HepG2 (cell line): Measurements from ENCODE around the gene KCNJ4. TPM values are rescaled to one million over a fixed set of nuclear protein-coding genes. Genes with fewer than 3 reads are reported as not detected.

Experiments
- ATAC-seq: fragments of 200-7000 bp; cut with Tn5 transposase; 3 replicates; pipeline ENCODE4 v1.9.1; 2020; ENCODE audit warnings: mild to moderate bottlenecking, moderate library complexity
- BruUV-seq: library from RNA; stranded (reverse); fragments of 400-500 nt; replicated peaks from 2 replicates; lab custom pipeline; 2021; lab: Mats Ljungman, UMichigan
- CTCF ChIA-PET: fragments of 300-600 bp; formaldehyde crosslinking; extraction: SDS; loops from one replicate; lab custom pipeline; 2021; ENCODE audit warnings: low total read pairs, inconsistent platforms, low intra/inter-chr PET ratio; lab: Yijun Ruan, JAX
- POLR2A ChIA-PET: fragments of 350-600 bp; sonication (Branson Sonifier 250); formaldehyde crosslinking; loops from one replicate; lab custom pipeline; 2020; ENCODE audit warnings: antibody characterized with exemption, inconsistent platforms; lab: Yijun Ruan, JAX
- DNase-seq: peaks from one replicate; pipeline ENCODE4 v3.0.0-alpha.2; 2015; ENCODE audit warnings: low spot score
- FAIRE-seq: peaks from 3 replicates; lab custom pipeline; 2011; peaks lifted over from hg19 to GRCh38; lab: Jason Lieb, UNC
- H2AFZ ChIP-seq: one replicate; pipeline ENCODE4 v1.6.1; 2011; ENCODE audit warnings: low read length, inconsistent platforms
- H3K27ac ChIP-seq: fragments of 300-600 bp; 3 replicates; pipeline ENCODE4 v1.8.0; 2011; ENCODE audit warnings: mixed run types, mild to moderate bottlenecking, mixed read lengths, low read length, inconsistent platforms; ENCODE audit not compliant: insufficient read depth; ENCODE audit errors: extremely low read length
- H3K27me3 ChIP-seq, 2 experiments: fragments of 200-600 bp in 1 of 2; 2 replicates in 1 of 2; 3 replicates in 1 of 2; pipeline versions ENCODE4 v1.6.0 to v1.8.0; 2011; ENCODE audit warnings: low read length in 2 of 2, mild to moderate bottlenecking in 2 of 2, moderate library complexity in 2 of 2, inconsistent platforms in 1 of 2; ENCODE audit not compliant: insufficient read depth in 2 of 2, control insufficient read depth in 1 of 2
- H3K36me3 ChIP-seq, 2 experiments: fragments of 200-600 bp in 1 of 2; replicated peaks in 1 of 2; 2 replicates in 1 of 2; 3 replicates in 1 of 2; pipeline versions ENCODE4 v1.5.1 to v1.8.0; 2011; ENCODE audit warnings: low read length in 2 of 2, inconsistent platforms in 1 of 2; ENCODE audit not compliant: insufficient read depth in 2 of 2, control insufficient read depth in 1 of 2
- H3K4me1 ChIP-seq: 2 replicates; pipeline ENCODE4 v1.5.1; 2012; ENCODE audit warnings: low read length, inconsistent platforms; ENCODE audit not compliant: insufficient read depth
- H3K4me2 ChIP-seq: 2 replicates; pipeline ENCODE4 v1.6.0; 2011; ENCODE audit warnings: low read depth, low read length, inconsistent platforms
- H3K4me3 ChIP-seq, 3 experiments: fragments of 200-600 bp in 1 of 3; sonication (generic), shearing (Covaris generic) in 1 of 3; replicated peaks in 1 of 3; 2 replicates each; pipeline ENCODE4 v1.5.1; 2011 to 2016; ENCODE audit warnings: low read length in 3 of 3, inconsistent platforms in 2 of 3, low read depth in 2 of 3, mild to moderate bottlenecking in 2 of 3, control low read depth in 1 of 3, mixed read lengths in 1 of 3; ENCODE audit not compliant: insufficient read depth in 1 of 3
- H3K79me2 ChIP-seq: one replicate; pipeline ENCODE4 v1.6.1; 2011; ENCODE audit warnings: low read length, inconsistent platforms; ENCODE audit not compliant: insufficient read depth
- H3K9ac ChIP-seq: 2 replicates; pipeline ENCODE4 v1.6.0; 2011; ENCODE audit warnings: mild to moderate bottlenecking, low read depth, low read length, inconsistent platforms; ENCODE audit not compliant: insufficient read depth
- H3K9me3 ChIP-seq: 2 replicates; pipeline ENCODE4 v1.5.1; 2012; ENCODE audit warnings: mild to moderate bottlenecking, low read length
- H4K20me1 ChIP-seq: 2 replicates; pipeline ENCODE4 v1.6.0; 2011; ENCODE audit warnings: inconsistent platforms, mild to moderate bottlenecking, low read length, moderate library complexity; ENCODE audit not compliant: insufficient read depth
- ATF7 ChIP-seq, 2 experiments: fragments of 450-650 bp in 1 of 2; sonication (generic) in 1 of 2; formaldehyde crosslinking in 1 of 2; IDR thresholded peaks; 2 replicates each; pipeline versions ENCODE4 v1.4.0 to v1.6.1; 2016 to 2020; ENCODE audit warnings: antibody characterized with exemption in 1 of 2, mild to moderate bottlenecking in 1 of 2, missing genetic modification reagents in 1 of 2
- CBX5 ChIP-seq: sonication (generic); formaldehyde crosslinking; IDR thresholded peaks from 2 replicates; pipeline ENCODE4 v1.4.0; 2020; ENCODE audit warnings: missing genetic modification reagents, borderline replicate concordance
- CHD4 ChIP-seq: fragments of 200-600 bp; sonication (generic); IDR thresholded peaks from 2 replicates; pipeline ENCODE4 v1.7.0; 2017; ENCODE audit warnings: mild to moderate bottlenecking, low read length, borderline replicate concordance
- FOXA3 ChIP-seq: IDR thresholded peaks from 2 replicates; pipeline ENCODE4 v1.6.1; 2016; ENCODE audit warnings: missing genetic modification reagents, missing compliant biosample characterization
- NR2F1 ChIP-seq, 2 experiments: fragments of 450-650 bp in 1 of 2; formaldehyde crosslinking in 1 of 2; IDR thresholded peaks; 2 replicates each; pipeline versions ENCODE4 v1.5.0 to v1.6.1; 2016 to 2020; ENCODE audit warnings: mild to moderate bottlenecking in 1 of 2, missing compliant biosample characterization in 1 of 2, missing genetic modification reagents in 1 of 2, moderate library complexity in 1 of 2
- PHF21A ChIP-seq: sonication (generic); formaldehyde crosslinking; IDR thresholded peaks from 2 replicates; pipeline ENCODE4 v1.5.0; 2020; ENCODE audit warnings: mild to moderate bottlenecking, missing genetic modification reagents
- SAFB2 ChIP-seq: sonication (generic); formaldehyde crosslinking; IDR thresholded peaks from 2 replicates; pipeline ENCODE4 v1.5.1; 2020; ENCODE audit warnings: missing genetic modification reagents, low read depth, mild to moderate bottlenecking, borderline replicate concordance
- SIX1 ChIP-seq: sonication (generic); formaldehyde crosslinking; IDR thresholded peaks from 2 replicates; pipeline ENCODE4 v1.4.0; 2020; ENCODE audit warnings: missing genetic modification reagents, borderline replicate concordance
- ZFP37 ChIP-seq: sonication (generic); formaldehyde crosslinking; IDR thresholded peaks from 2 replicates; pipeline ENCODE4 v1.4.0; 2020; ENCODE audit warnings: missing genetic modification reagents, borderline replicate concordance
- ZFY ChIP-seq: sonication (generic); formaldehyde crosslinking; IDR thresholded peaks from 2 replicates; pipeline ENCODE4 v1.4.0; 2020; ENCODE audit warnings: missing genetic modification reagents
- ZNF543 ChIP-seq: sonication (generic); formaldehyde crosslinking; IDR thresholded peaks from 2 replicates; pipeline ENCODE4 v1.4.0; 2020; ENCODE audit warnings: mild to moderate bottlenecking, missing genetic modification reagents
- ZNF768 ChIP-seq: sonication (generic); formaldehyde crosslinking; IDR thresholded peaks from 2 replicates; pipeline ENCODE4 v1.4.0; 2020; ENCODE audit warnings: missing genetic modification reagents
- ZNF839 ChIP-seq: sonication (generic); formaldehyde crosslinking; IDR thresholded peaks from 2 replicates; pipeline ENCODE4 v1.4.0; 2020; ENCODE audit warnings: missing genetic modification reagents, mild to moderate bottlenecking, borderline replicate concordance
- ZNF850 ChIP-seq: sonication (generic); formaldehyde crosslinking; conservative IDR thresholded peaks from 2 replicates; pipeline ENCODE4 v1.9.0; 2021; ENCODE audit warnings: mild to moderate bottlenecking, missing genetic modification reagents
- ZSCAN29 ChIP-seq: sonication (generic); formaldehyde crosslinking; conservative IDR thresholded peaks from 2 replicates; pipeline ENCODE4 v1.4.0; 2020; ENCODE audit warnings: mild to moderate bottlenecking, missing genetic modification reagents
- WGBS: methylation state at CpG from one replicate; pipeline ENCODE4 v1.1.6; 2017; ENCODE audit warnings: low lambda C conversion rate; 5-methylcytosine and 5-hydroxymethylcytosine counted together
- in situ Hi-C: cut with HindIII; loops from 2 replicates; pipeline ENCODE4 v1.10.0; 2017; ENCODE audit warnings: low pct_unique_long_range_greater_than_20kb; ENCODE audit not compliant: extremely low pct_ligation_motif_present
- intact Hi-C: fragments of 100-400 bp; cut with micrococcal nuclease; formaldehyde crosslinking; loops from one replicate; pipeline ENCODE4 v1.10.0; 2022; ENCODE audit not compliant: unreplicated experiment
- polyA plus RNA-seq, 8 experiments: library from polyadenylated mRNA; depleted of rRNA in 3 of 8; stranded (reverse) in 7 of 8; unstranded in 1 of 8; fragments of >200 nt; fragmentation: Illumina TruSeq in 4 of 8; extraction: Trizol in 4 of 8; gene quantifications; 2 replicates each; pipeline versions ENCODE4 v1.2.1 to v1.2.3, GENCODE V29; 2011 to 2016; ENCODE audit warnings: low read depth in 4 of 8, missing spikeins in 1 of 8, mixed read lengths in 1 of 8; ENCODE audit not compliant: insufficient read depth in 1 of 8
- total RNA-seq, 5 experiments: library from RNA; depleted of rRNA; stranded (reverse); fragments of >200 nt; fragmentation: Illumina TruSeq; extraction: Trizol; gene quantifications; 2 replicates each; pipeline ENCODE4 v1.2.3, GENCODE V29; 2016; ENCODE audit warnings: low read depth in 1 of 5
- TF ChIP-seq, protein P1 (sequence below): sonication (generic); formaldehyde crosslinking; IDR thresholded peaks from 2 replicates; pipeline ENCODE4 v1.4.0; 2020; ENCODE audit warnings: mild to moderate bottlenecking, missing genetic modification reagents
- TF ChIP-seq, protein P2 (sequence below): sonication (generic); formaldehyde crosslinking; conservative IDR thresholded peaks from 2 replicates; pipeline ENCODE4 v1.5.0; 2020; ENCODE audit warnings: missing genetic modification reagents
- TF ChIP-seq, protein P3 (sequence below): sonication (generic); formaldehyde crosslinking; IDR thresholded peaks from 2 replicates; pipeline ENCODE4 v1.4.0; 2020; ENCODE audit warnings: missing genetic modification reagents, low read depth, mild to moderate bottlenecking, borderline replicate concordance

The KCNJ4 gene
- total and polyA plus RNA-seq, 2 of the 13 experiments (the other 11 are each of a cell fraction or from before 2014, with no cell fraction given): not detected

DNA sequence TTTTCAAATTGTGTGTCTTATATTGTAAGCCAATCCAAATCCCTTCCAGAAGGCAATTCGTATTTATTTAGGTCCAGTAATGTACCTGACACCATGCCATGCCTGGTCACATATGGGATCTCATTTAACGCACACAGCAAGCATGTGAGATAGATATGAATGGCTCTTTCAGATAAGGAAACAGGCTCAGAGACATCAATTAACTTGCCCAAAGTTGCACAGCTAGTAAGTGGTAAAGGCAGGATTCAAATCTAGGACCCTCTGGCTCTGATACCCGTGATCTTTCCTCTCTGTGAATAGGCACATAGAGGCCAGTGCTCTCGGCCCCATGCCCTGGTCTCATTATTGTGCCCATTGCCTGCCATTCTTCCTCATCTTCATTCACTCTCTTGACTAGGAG lies 34.3 kb downstream of the KCNJ4 start:
- WGBS: 93% methylated on average over 4 of the region's 4 CpGs

DNA sequence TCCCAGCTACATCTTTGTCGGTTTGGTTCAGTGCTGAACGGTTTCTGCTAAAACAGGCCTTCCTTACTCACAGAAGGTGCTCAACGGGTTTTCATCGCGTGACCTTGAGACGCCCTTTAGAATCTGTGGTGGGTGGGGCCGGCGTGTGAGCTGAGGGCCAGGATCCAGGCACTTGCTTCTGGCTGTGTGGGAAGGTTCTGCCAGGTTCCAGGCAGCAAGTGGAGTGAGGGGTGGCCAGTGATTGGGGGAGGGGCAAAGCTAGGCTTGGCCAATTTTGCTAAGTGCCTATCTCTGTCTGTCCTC lies 35.2 kb downstream of the KCNJ4 start:
- intact Hi-C loops: no loop called here
- POLR2A ChIA-PET: no interaction called here
- no TSS peak for BruUV-seq
- no peaks in the 10 kb centered on the region for H3K36me3 ChIP-seq
- no peak overlapping the region for H3K27ac ChIP-seq
- peaks cover 0 to 11% of the 10 kb centered on the region in 2 experiments; a peak in 2 of 5 replicates for H3K27me3 ChIP-seq
- WGBS: 57% methylated on average over 8 of the region's 8 CpGs
- CTCF ChIA-PET: no interaction called here
- H3K4me1 ChIP-seq: peaks cover 48% of the 10 kb centered on the region
- in situ Hi-C loops: no loop called here
- no peak overlapping the region for H2AFZ ChIP-seq
- no peak overlapping the region for H3K9ac ChIP-seq
- no peak overlapping the region for H3K4me2 ChIP-seq
- no peaks in the 10 kb centered on the region for H3K9me3 ChIP-seq
- H3K79me2 ChIP-seq: no peaks in the 10 kb centered on the region
- FAIRE-seq: no peak
- no peaks in the 10 kb centered on the region for H4K20me1 ChIP-seq
- no peak overlapping the region for H3K4me3 ChIP-seq
- no peak for DNase-seq
- no peak for ATAC-seq
- TF ChIP-seq, protein P1, sequence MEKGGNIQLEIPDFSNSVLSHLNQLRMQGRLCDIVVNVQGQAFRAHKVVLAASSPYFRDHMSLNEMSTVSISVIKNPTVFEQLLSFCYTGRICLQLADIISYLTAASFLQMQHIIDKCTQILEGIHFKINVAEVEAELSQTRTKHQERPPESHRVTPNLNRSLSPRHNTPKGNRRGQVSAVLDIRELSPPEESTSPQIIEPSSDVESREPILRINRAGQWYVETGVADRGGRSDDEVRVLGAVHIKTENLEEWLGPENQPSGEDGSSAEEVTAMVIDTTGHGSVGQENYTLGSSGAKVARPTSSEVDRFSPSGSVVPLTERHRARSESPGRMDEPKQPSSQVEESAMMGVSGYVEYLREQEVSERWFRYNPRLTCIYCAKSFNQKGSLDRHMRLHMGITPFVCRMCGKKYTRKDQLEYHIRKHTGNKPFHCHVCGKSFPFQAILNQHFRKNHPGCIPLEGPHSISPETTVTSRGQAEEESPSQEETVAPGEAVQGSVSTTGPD (CRISPR knock-in tag): no peak
- no peak for TF ChIP-seq PHF21A (CRISPR knock-in tag)
- no peak for TF ChIP-seq FOXA3
- TF ChIP-seq ZFP37: no peak
- no peak for TF ChIP-seq ZSCAN29 (CRISPR knock-in tag)
- TF ChIP-seq CHD4: no peak
- no peak for TF ChIP-seq ATF7 (IDR thresholded peaks at IDR 0.05)
- no peak for TF ChIP-seq ATF7 (CRISPR knock-in tag; IDR thresholded peaks at IDR 0.05)
- no peak for TF ChIP-seq SAFB2 (CRISPR knock-in tag)
- TF ChIP-seq, protein P2, sequence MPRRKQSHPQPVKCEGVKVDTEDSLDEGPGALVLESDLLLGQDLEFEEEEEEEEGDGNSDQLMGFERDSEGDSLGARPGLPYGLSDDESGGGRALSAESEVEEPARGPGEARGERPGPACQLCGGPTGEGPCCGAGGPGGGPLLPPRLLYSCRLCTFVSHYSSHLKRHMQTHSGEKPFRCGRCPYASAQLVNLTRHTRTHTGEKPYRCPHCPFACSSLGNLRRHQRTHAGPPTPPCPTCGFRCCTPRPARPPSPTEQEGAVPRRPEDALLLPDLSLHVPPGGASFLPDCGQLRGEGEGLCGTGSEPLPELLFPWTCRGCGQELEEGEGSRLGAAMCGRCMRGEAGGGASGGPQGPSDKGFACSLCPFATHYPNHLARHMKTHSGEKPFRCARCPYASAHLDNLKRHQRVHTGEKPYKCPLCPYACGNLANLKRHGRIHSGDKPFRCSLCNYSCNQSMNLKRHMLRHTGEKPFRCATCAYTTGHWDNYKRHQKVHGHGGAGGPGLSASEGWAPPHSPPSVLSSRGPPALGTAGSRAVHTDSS (CRISPR knock-in tag): no peak
- TF ChIP-seq ZNF839 (CRISPR knock-in tag): no peak
- no peak for TF ChIP-seq SIX1 (CRISPR knock-in tag)
- no peak for TF ChIP-seq NR2F1 (CRISPR knock-in tag; IDR thresholded peaks at IDR 0.05)
- no peak for TF ChIP-seq ZFY

More for the DNA sequence above, 34.3 kb downstream of the KCNJ4 start:
- no peak for DNase-seq
- in situ Hi-C loops: no loop called here
- H3K4me2 ChIP-seq: no peak overlapping the region
- no peak for ATAC-seq
- H3K79me2 ChIP-seq: no peaks in the 10 kb centered on the region
- ChIA-PET CTCF (no interaction called here), POLR2A (no interaction called here)
- peaks cover 52% of the 10 kb centered on the region for H3K4me1 ChIP-seq
- no peak overlapping the region for H2AFZ ChIP-seq
- H3K27ac ChIP-seq: no peak overlapping the region
- H3K9ac ChIP-seq: no peak overlapping the region
- H3K4me3 ChIP-seq: no peak overlapping the region
- intact Hi-C loops: no loop called here
- H3K36me3 ChIP-seq: no peaks in the 10 kb centered on the region
- H3K27me3 ChIP-seq: peaks cover 0 to 11% of the 10 kb centered on the region in 2 experiments; a peak in 2 of 5 replicates
- no TSS peak for BruUV-seq
- no peaks in the 10 kb centered on the region for H4K20me1 ChIP-seq
- TF ChIP-seq, protein P3, sequence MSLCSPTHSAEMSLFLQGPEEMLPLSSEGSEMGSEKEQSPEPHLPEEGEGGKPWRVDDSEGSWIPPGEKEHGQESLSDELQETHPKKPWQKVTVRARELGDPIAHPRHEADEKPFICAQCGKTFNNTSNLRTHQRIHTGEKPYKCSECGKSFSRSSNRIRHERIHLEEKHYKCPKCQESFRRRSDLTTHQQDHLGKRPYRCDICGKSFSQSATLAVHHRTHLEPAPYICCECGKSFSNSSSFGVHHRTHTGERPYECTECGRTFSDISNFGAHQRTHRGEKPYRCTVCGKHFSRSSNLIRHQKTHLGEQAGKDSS: no peak
- TF ChIP-seq ZNF768 (CRISPR knock-in tag) (peak; percentile 49; the same call in 1 of the 2 replicates), ZNF543 (CRISPR knock-in tag) (no peak), CBX5 (no peak), ZNF850 (CRISPR knock-in tag) (no peak)
- no peaks in the 10 kb centered on the region for H3K9me3 ChIP-seq
- FAIRE-seq: no peak
